ENCODE measurements around the gene BAIAP2L2. TPM values are rescaled to one million over a fixed set of nuclear protein-coding genes. Genes with fewer than 3 reads are reported as not detected.

The BAIAP2L2 gene
- total and polyA plus RNA-seq, 2 donors (not counting 3 experiments of a cell fraction or from before 2014, with no cell fraction given) = 0.20 to 0.35 TPM

DNA sequence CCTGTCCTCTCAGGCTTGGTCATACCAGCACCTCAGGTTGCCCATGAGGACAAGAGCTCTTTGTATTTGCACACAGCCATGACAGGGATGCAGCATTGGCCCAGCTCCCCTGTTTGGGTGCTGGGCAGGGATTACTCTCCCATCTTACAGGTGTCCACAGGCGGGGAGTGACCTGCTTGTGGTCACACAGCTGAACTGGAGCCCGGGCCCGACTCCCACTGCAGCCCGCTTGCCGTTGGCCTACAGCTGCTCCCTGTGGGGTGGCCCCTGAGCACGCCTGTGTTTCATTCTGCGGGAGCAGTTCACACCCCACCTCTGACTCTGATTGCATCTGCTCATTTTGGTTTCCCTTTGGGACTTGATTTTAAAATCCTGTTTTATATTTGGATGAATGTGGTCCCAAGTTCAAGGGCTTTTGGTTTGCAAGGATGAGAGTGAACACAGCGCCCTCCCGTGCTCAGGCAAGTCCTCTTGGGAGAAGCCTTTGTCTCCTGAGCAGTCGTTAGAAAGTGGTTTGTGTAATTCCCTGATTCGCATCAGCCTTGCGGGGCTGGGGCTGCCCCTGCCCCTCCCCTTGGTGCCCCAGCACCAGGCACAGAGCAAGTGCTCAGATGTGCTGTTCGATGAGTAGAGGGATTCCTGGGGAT, 44.0 kb downstream of the BAIAP2L2 start:
- no TSS peak for BruUV-seq (replicated peaks)
- CTCF ChIA-PET = interaction anchor here (3.2 kb wide), 1 partner anchor 14 kb away, joined by 16 read pairs; no protein-coding TSS in a partner anchor
- dilution Hi-C loops (cut with MboI; ENCODE audit: extremely low pct_ligation_motif_present, low sequenced_read_pairs) (no loop called here), intact Hi-C loops (cut with micrococcal nuclease) (no loop called here)
- Histone ChIP-seq H3K9ac (replicated peaks; ENCODE audit: extremely low read depth, insufficient read depth, low read length) (no peak overlapping the region), H3K79me2 (ENCODE audit: control insufficient read depth, insufficient read depth, low read length) (no peaks in the 10 kb centered on the region), H3K36me3 (ENCODE audit: control insufficient read depth in 2 of 2, extremely low read depth in 1 of 2, insufficient read depth in 2 of 2, low read length in 2 of 2) (peaks cover 0 to 13% of the 10 kb centered on the region in 2 experiments), H4K20me1 (replicated peaks; ENCODE audit: control insufficient read depth, extremely low read depth, insufficient read depth, low read length) (no peaks in the 10 kb centered on the region), H2AFZ (ENCODE audit: low read depth, low read length) (no peak overlapping the region), H3K4me1 (ENCODE audit: control insufficient read depth, extremely low read depth, insufficient read depth, low read length) (no peaks in the 10 kb centered on the region), H3K27me3 (ENCODE audit: control insufficient read depth in 2 of 2, insufficient read depth in 2 of 2, low read length in 2 of 2) (no peaks in the 10 kb centered on the region), H3K9me1 (replicated peaks; ENCODE audit: control insufficient read depth, extremely low read depth, insufficient read depth, low read length) (no peaks in the 10 kb centered on the region), H3K9me3 (replicated peaks; ENCODE audit: control insufficient read depth, insufficient read depth, low read length) (no peaks in the 10 kb centered on the region), H3K4me2 (ENCODE audit: insufficient read depth, low read length) (no peak overlapping the region), H3K27ac (ENCODE audit: insufficient read depth, low read depth, low read length) (no peak overlapping the region), H3K4me3 (replicated peaks in 1 of 3; ENCODE audit: insufficient read depth in 1 of 3, low read depth in 1 of 3, low read length in 3 of 3) (no peak overlapping the region)
- FAIRE-seq (no peak), DNase-seq (ENCODE audit: low read depth, low spot score) (no peak)
- TF ChIP-seq FOS (IDR thresholded peaks at IDR 0.05; ENCODE audit: borderline replicate concordance, insufficient read depth, low read length) (no peak), POLR2A (IDR thresholded peaks at IDR 0.05; ENCODE audit: low read depth, low read length) (no peak), MYC (IDR thresholded peaks at IDR 0.05; ENCODE audit: low read depth, low read length) (no peak), GATA2 (IDR thresholded peaks at IDR 0.05; ENCODE audit: insufficient read depth, insufficient read length, low read depth, low read length) (no peak), JUN (IDR thresholded peaks at IDR 0.05; ENCODE audit: borderline replicate concordance, insufficient read depth, insufficient read length, low read depth) (no peak), EZH2 (IDR thresholded peaks at IDR 0.05; ENCODE audit: borderline replicate concordance, low read depth, low read length, severe bottlenecking) (no peak), POLR2AphosphoS5 (IDR thresholded peaks at IDR 0.05; ENCODE audit: insufficient read depth, low read depth, low read length) (no peak)
- TF ChIP-seq, protein P1, sequence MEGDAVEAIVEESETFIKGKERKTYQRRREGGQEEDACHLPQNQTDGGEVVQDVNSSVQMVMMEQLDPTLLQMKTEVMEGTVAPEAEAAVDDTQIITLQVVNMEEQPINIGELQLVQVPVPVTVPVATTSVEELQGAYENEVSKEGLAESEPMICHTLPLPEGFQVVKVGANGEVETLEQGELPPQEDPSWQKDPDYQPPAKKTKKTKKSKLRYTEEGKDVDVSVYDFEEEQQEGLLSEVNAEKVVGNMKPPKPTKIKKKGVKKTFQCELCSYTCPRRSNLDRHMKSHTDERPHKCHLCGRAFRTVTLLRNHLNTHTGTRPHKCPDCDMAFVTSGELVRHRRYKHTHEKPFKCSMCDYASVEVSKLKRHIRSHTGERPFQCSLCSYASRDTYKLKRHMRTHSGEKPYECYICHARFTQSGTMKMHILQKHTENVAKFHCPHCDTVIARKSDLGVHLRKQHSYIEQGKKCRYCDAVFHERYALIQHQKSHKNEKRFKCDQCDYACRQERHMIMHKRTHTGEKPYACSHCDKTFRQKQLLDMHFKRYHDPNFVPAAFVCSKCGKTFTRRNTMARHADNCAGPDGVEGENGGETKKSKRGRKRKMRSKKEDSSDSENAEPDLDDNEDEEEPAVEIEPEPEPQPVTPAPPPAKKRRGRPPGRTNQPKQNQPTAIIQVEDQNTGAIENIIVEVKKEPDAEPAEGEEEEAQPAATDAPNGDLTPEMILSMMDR (IDR thresholded peaks at IDR 0.05; ENCODE audit: extremely low read depth in 1 of 2, insufficient read depth in 1 of 2, low read depth in 1 of 2, low read length in 2 of 2) = no peak
- TF ChIP-seq, protein P2, sequence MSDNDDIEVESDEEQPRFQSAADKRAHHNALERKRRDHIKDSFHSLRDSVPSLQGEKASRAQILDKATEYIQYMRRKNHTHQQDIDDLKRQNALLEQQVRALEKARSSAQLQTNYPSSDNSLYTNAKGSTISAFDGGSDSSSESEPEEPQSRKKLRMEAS (IDR thresholded peaks at IDR 0.05; ENCODE audit: insufficient read depth, insufficient read length) = no peak
- POLR2A ChIA-PET = no interaction called here
